ENCODE measurements around the gene ACAP3.

ACAP3 gene

DNA sequence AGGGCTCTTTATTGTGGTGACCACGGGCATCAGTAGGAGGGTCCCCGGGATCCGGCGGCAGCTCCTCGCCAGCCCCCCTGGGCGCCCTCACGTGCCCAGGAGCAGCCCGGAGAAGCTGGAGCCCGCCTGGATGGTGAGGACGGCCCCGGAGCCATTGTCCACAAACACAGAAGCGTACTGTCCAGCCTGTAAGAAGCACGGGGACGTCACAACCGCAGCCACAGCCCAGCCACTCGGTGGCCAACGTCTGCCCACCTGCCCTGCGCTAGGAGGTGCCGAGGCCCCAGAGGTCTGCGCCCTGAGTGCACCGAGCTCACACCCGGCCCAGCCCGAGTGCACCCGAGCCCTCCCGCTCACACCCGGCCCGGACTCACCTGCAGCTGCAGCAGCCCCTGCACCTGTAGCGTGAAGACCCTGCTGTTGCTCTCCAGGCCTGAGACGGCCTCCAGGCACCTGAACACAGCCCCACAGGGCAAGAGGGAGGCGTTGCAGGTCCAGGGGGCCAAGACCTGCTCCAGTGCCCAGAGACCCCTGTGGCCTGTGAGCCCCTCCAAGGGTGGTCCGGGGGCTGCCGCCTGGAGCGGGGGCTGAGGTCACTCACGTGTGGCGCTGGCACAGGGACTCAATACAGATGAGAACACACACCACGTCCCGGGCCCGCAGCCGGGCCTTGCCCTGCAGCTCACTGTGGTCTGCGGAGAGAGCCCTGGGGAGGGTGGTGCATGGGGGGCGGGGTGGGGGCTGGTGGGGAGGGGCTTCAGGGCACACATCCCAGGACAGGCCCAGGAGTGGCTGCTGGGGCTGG lies 65.1 kb downstream of the ACAP3 start:
- DNase-seq = no peak

Measured in activated CD4-positive, alpha-beta T cell treated with anti-CD3 and anti-CD28 coated beads for 4 hours (primary cell).